DOHH2 (cell line): Measurements from ENCODE around the gene UMAD1.

Source experiments
- EZH2phosphoT487 ChIP-seq: fragments of 200-600 bp; sonication (generic); IDR thresholded peaks from 2 replicates; pipeline ENCODE4 v1.6.1; 2017; ENCODE audit warnings: borderline replicate concordance, mild to moderate bottlenecking, antibody characterized with exemption, low read length, moderate library complexity, mixed read lengths
- TF ChIP-seq, protein P1 (sequence below): fragments of 200-600 bp; sonication (generic); IDR thresholded peaks from one replicate; pipeline ENCODE4 v1.5.1; 2014; ENCODE audit warnings: antibody characterized with exemption, mild to moderate bottlenecking, low read depth, low read length; ENCODE audit not compliant: poor library complexity, severe bottlenecking

DNA sequence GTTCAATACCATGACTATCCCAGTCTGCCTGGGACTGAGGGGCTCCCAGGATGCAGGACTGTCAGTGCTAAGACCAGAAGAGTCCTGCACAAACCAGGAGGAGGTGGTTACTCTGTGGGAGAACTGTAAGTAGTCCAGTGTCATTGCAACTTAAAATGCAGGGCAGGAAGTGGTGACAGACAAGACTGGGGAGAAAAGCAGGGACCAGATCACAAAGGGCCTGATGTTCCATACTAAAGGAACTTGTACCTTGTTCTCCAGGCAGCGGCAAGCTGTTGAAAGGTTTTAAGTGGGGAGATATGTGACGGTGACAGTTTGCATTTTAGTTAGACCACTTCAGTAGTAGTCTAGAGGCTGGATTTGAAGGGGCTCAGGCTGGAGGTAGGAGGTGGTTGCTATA, 262.3 kb downstream of the UMAD1 start:
- TF ChIP-seq, protein P1, sequence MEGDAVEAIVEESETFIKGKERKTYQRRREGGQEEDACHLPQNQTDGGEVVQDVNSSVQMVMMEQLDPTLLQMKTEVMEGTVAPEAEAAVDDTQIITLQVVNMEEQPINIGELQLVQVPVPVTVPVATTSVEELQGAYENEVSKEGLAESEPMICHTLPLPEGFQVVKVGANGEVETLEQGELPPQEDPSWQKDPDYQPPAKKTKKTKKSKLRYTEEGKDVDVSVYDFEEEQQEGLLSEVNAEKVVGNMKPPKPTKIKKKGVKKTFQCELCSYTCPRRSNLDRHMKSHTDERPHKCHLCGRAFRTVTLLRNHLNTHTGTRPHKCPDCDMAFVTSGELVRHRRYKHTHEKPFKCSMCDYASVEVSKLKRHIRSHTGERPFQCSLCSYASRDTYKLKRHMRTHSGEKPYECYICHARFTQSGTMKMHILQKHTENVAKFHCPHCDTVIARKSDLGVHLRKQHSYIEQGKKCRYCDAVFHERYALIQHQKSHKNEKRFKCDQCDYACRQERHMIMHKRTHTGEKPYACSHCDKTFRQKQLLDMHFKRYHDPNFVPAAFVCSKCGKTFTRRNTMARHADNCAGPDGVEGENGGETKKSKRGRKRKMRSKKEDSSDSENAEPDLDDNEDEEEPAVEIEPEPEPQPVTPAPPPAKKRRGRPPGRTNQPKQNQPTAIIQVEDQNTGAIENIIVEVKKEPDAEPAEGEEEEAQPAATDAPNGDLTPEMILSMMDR: no peak
- TF ChIP-seq EZH2phosphoT487: no peak
